HCT116 (cell line): ENCODE measurements around the gene NUDT22. TPM values are rescaled to one million over a fixed set of nuclear protein-coding genes. Genes with fewer than 3 reads are reported as not detected.

Experiments used
- ATAC-seq: fragments of 200-7000 bp; cut with Tn5 transposase; 2 replicates; pipeline ENCODE4 v1.9.1; 2020; ENCODE audit warnings: mild to moderate bottlenecking, moderate library complexity
- BruUV-seq: library from RNA; stranded (reverse); fragments of 400-500 nt; replicated peaks from 2 replicates; lab custom pipeline; 2021; lab: Mats Ljungman, UMichigan
- CTCF ChIA-PET: fragments of 300-600 bp; sonication (Branson Sonifier 250); formaldehyde crosslinking; loops from one replicate; lab custom pipeline; 2021; ENCODE audit warnings: antibody characterized with exemption; lab: Charles Lee
- POLR2A ChIA-PET: fragments of 300-600, 350-600 bp; sonication (Branson Sonifier 250); formaldehyde crosslinking; loops from one replicate; lab custom pipeline; 2021; ENCODE audit warnings: antibody characterized with exemption; lab: Charles Lee
- RAD21 ChIA-PET, 2 experiments: fragments of 300-600 bp; sonication (Branson Sonifier 250); formaldehyde crosslinking; loops; one replicate each; lab custom pipeline; 2023; ENCODE audit warnings: low total read pairs in 2 of 2; ENCODE audit not compliant: uncharacterized antibody in 2 of 2, unreplicated experiment in 2 of 2, low non-redundant PET in 1 of 2; lab: Charles Lee
- DNase-seq: peaks from one replicate; pipeline ENCODE4 v3.0.0-alpha.2; 2010; ENCODE audit warnings: low read depth, low spot score
- H2AFZ ChIP-seq: fragments of 200-600 bp; shearing (Covaris generic), sonication (generic); 2 replicates; pipeline ENCODE4 v1.6.1; 2017; ENCODE audit warnings: low read depth, mixed run types, mixed read lengths, antibody characterized with exemption, low read length; ENCODE audit not compliant: poor library complexity, severe bottlenecking
- H3K27ac ChIP-seq: 2 replicates; pipeline ENCODE4 v1.5.1; 2012; ENCODE audit warnings: low read depth, low read length
- H3K27me3 ChIP-seq: fragments of 200-600 bp; sonication (generic); 2 replicates; pipeline ENCODE4 v1.6.1; 2016; ENCODE audit warnings: mixed run types, low read length, mixed read lengths; ENCODE audit not compliant: insufficient read depth
- H3K36me3 ChIP-seq, 2 experiments: fragments of 200-500 bp in 1 of 2; fragments of 200-600 bp in 1 of 2; sonication (Bioruptor generic) in 1 of 2; sonication (generic) in 1 of 2; 2 replicates each; pipeline versions ENCODE4 v1.5.1 to v1.6.1; 2014 to 2016; ENCODE audit warnings: low read length in 2 of 2, inconsistent platforms in 1 of 2, mixed read lengths in 1 of 2, mixed run types in 1 of 2; ENCODE audit not compliant: insufficient read depth in 2 of 2, control insufficient read depth in 1 of 2
- H3K4me1 ChIP-seq, 2 experiments: fragments of 200-600 bp in 1 of 2; sonication (generic) in 1 of 2; 2 replicates each; pipeline versions ENCODE4 v1.5.1 to v1.6.1; 2012 to 2017; ENCODE audit warnings: low read length in 2 of 2, inconsistent platforms in 1 of 2, mild to moderate bottlenecking in 1 of 2, mixed read lengths in 1 of 2, mixed run types in 1 of 2, moderate library complexity in 1 of 2; ENCODE audit not compliant: insufficient read depth in 2 of 2, control insufficient read depth in 1 of 2
- H3K4me2 ChIP-seq: fragments of 200-600 bp; sonication (generic); 2 replicates; pipeline ENCODE4 v1.6.1; 2017; ENCODE audit warnings: mixed run types, low read length, mixed read lengths
- H3K4me3 ChIP-seq, 2 experiments: fragments of 200-600 bp in 1 of 2; sonication (generic) in 1 of 2; replicated peaks in 1 of 2; 2 replicates each; pipeline ENCODE4 v1.5.1; 2011 to 2016; ENCODE audit warnings: low read length in 2 of 2, control low read depth in 1 of 2, low read depth in 1 of 2, mild to moderate bottlenecking in 1 of 2, mixed read lengths in 1 of 2, mixed run types in 1 of 2
- H3K79me2 ChIP-seq: fragments of 200-600 bp; sonication (generic); 2 replicates; pipeline ENCODE4 v1.6.1; 2017; ENCODE audit warnings: mild to moderate bottlenecking, mixed run types, low read length, moderate library complexity, mixed read lengths; ENCODE audit not compliant: insufficient read depth
- H3K9ac ChIP-seq: fragments of 200-600 bp; sonication (generic); 2 replicates; pipeline ENCODE4 v1.6.1; 2016; ENCODE audit warnings: low read length, mixed read lengths
- H3K9me2 ChIP-seq: fragments of 200-600 bp; sonication (generic), shearing (Covaris generic); 2 replicates; pipeline ENCODE4 v1.6.1; 2017; ENCODE audit warnings: mixed run types, mild to moderate bottlenecking, moderate library complexity; ENCODE audit not compliant: insufficient read depth
- H3K9me3 ChIP-seq, 2 experiments: fragments of 200-500 bp in 1 of 2; fragments of 200-600 bp in 1 of 2; sonication (Bioruptor generic) in 1 of 2; sonication (generic) in 1 of 2; 2 replicates each; pipeline ENCODE4 v1.6.1; 2014 to 2017; ENCODE audit warnings: low read length in 2 of 2, mixed read lengths in 2 of 2, inconsistent platforms in 1 of 2, low read depth in 1 of 2, mild to moderate bottlenecking in 1 of 2, mixed run types in 1 of 2, moderate library complexity in 1 of 2; ENCODE audit not compliant: control insufficient read depth in 1 of 2, insufficient read depth in 1 of 2
- H4K20me1 ChIP-seq: fragments of 200-600 bp; sonication (generic), shearing (Covaris generic); 2 replicates; pipeline ENCODE4 v1.6.1; 2017; ENCODE audit warnings: mixed run types, mild to moderate bottlenecking, moderate library complexity; ENCODE audit not compliant: insufficient read depth
- CEBPB ChIP-seq: IDR thresholded peaks from 2 replicates; pipeline ENCODE4 v1.6.1; 2012; ENCODE audit warnings: low read depth
- FOSL1 ChIP-seq: IDR thresholded peaks from 2 replicates; pipeline ENCODE4 v1.6.1; 2012; ENCODE audit warnings: low read depth
- JUND ChIP-seq: IDR thresholded peaks from 2 replicates; pipeline ENCODE4 v1.6.1; 2012
- POLR2A ChIP-seq: IDR thresholded peaks from 2 replicates; pipeline ENCODE4 v1.7.0; 2011; ENCODE audit warnings: borderline replicate concordance; ENCODE audit not compliant: insufficient read depth, insufficient read length; ENCODE audit errors: extremely low read depth
- RAD21 ChIP-seq: IDR thresholded peaks from 2 replicates; pipeline ENCODE4 v1.6.1; 2012; ENCODE audit warnings: low read depth, mild to moderate bottlenecking
- SIN3A ChIP-seq: IDR thresholded peaks from 2 replicates; pipeline ENCODE4 v1.6.1; 2012; ENCODE audit warnings: low read depth
- YY1 ChIP-seq: IDR thresholded peaks from 2 replicates; pipeline ENCODE4 v1.6.1; 2011; ENCODE audit warnings: low read length, low read depth, moderate library complexity, mild to moderate bottlenecking; ENCODE audit not compliant: insufficient replicate concordance; ENCODE audit errors: extremely low read depth
- ZBTB33 ChIP-seq: IDR thresholded peaks from 2 replicates; pipeline ENCODE4 v1.6.1; 2011; ENCODE audit warnings: mild to moderate bottlenecking, low read length, moderate library complexity; ENCODE audit not compliant: insufficient replicate concordance; ENCODE audit errors: extremely low read depth
- ZFX ChIP-seq: fragments of 450-650 bp; IDR thresholded peaks from 2 replicates; pipeline ENCODE4 v1.6.1; 2017
- intact Hi-C: fragments of 100-400 bp; cut with micrococcal nuclease; formaldehyde crosslinking; loops from 2 replicates; pipeline ENCODE4 v1.10.0; 2022
- total RNA-seq: library from RNA; stranded (reverse); gene quantifications from one replicate; pipeline ENCODE4 v1.2.1, GENCODE V29; 2021; ENCODE audit not compliant: unreplicated experiment
- TF ChIP-seq, protein P1 (sequence below): IDR thresholded peaks from 2 replicates; pipeline ENCODE4 v1.6.1; 2012
- TF ChIP-seq, protein P2 (sequence below): IDR thresholded peaks from 2 replicates; pipeline ENCODE4 v1.6.1; 2012

The NUDT22 gene
- total RNA-seq, 1 experiment from 2014 or later = 70.9 TPM

GRCh38 chr11:64176751-64177150 is 49.3 kb upstream of the NUDT22 start:
- Histone ChIP-seq H3K9me2 (no peaks in the 10 kb centered on the region), H3K79me2 (no peaks in the 10 kb centered on the region), H3K9me3 (no peaks in the 10 kb centered on the region), H3K4me1 (peaks cover 7 to 16% of the 10 kb centered on the region in 2 experiments), H3K36me3 (no peaks in the 10 kb centered on the region), H3K27me3 (no peaks in the 10 kb centered on the region), H3K4me2 (no peak overlapping the region), H2AFZ (no peak overlapping the region), H3K9ac (no peak overlapping the region), H3K4me3 (no peak overlapping the region), H3K27ac (no peak overlapping the region), H4K20me1 (no peaks in the 10 kb centered on the region)
- DNase-seq (no peak), ATAC-seq (no peak)
- RAD21 ChIA-PET = no interaction called here
- BruUV-seq = no TSS peak
- intact Hi-C loops = no loop called here
- POLR2A ChIA-PET = no interaction called here
- TF ChIP-seq RAD21 (no peak), SIN3A (no peak), POLR2A (no peak), JUND (no peak), ZBTB33 (no peak), CEBPB (no peak), FOSL1 (no peak)
- TF ChIP-seq, protein P1, sequence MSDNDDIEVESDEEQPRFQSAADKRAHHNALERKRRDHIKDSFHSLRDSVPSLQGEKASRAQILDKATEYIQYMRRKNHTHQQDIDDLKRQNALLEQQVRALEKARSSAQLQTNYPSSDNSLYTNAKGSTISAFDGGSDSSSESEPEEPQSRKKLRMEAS = no peak
- TF ChIP-seq, protein P2, sequence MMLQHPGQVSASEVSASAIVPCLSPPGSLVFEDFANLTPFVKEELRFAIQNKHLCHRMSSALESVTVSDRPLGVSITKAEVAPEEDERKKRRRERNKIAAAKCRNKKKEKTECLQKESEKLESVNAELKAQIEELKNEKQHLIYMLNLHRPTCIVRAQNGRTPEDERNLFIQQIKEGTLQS = no peak
- CTCF ChIA-PET = interaction anchor here (0.7 kb wide), 1 partner anchor 1141 kb away, joined by 3 read pairs; no protein-coding TSS in a partner anchor

DNA sequence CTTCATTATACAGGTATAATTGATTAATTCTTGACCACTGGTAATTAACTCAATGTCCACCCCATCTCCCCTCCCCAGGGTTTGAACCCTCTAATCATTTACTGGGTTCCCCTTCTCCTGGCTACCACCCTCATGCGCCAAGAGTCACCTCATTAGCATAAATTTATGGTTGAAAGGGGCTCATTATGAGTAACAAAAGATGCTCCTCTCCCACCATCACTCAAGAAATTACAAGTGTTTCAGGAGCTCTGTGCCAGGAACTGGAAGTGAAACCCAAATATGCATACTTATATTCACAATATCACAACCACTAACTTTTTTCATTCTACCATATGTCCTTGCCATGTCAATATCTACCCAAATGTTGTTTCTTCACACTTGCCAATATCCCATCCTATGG is 47.9 kb upstream of the NUDT22 start:
- no peaks in the 10 kb centered on the region for H4K20me1 ChIP-seq

More for the DNA sequence above, 47.9 kb upstream of the NUDT22 start:
- RAD21 ChIA-PET = no interaction called here
- H3K4me1 ChIP-seq = peaks cover 11 to 29% of the 10 kb centered on the region in 2 experiments
- no peak for ATAC-seq
- no peak overlapping the region for H2AFZ ChIP-seq
- no peak overlapping the region for H3K4me2 ChIP-seq
- intact Hi-C loops = no loop called here
- H3K27me3 ChIP-seq = no peaks in the 10 kb centered on the region
- no peak for TF ChIP-seq YY1
- TF ChIP-seq ZFX = no peak
- no peak overlapping the region for H3K9ac ChIP-seq
- peaks cover 4% of the 10 kb centered on the region; the same call in 1 of the 2 replicates for H3K79me2 ChIP-seq
- H3K4me3 ChIP-seq = no peak overlapping the region
- no peaks in the 10 kb centered on the region for H3K9me3 ChIP-seq
- CTCF ChIA-PET = no interaction called here
- no peaks in the 10 kb centered on the region for H3K36me3 ChIP-seq
- no peak for DNase-seq
- POLR2A ChIA-PET = no interaction called here
- H3K27ac ChIP-seq = no peak overlapping the region
- no peaks in the 10 kb centered on the region for H3K9me2 ChIP-seq
- no TSS peak for BruUV-seq
